DOHH2 (cell line): ENCODE measurements around the gene ADAMTSL5.

Experiments
- H3F3A ChIP-seq: fragments of 200-600 bp; sonication (generic), shearing (Covaris generic); 2 replicates; pipeline ENCODE4 v1.6.0; 2016; ENCODE audit warnings: antibody characterized with exemption, mild to moderate bottlenecking; ENCODE audit not compliant: control insufficient read depth, insufficient read depth
- H3K27ac ChIP-seq: fragments of 200-600 bp; sonication (generic); 2 replicates; pipeline ENCODE4 v1.5.1; 2014; ENCODE audit warnings: low read depth, mild to moderate bottlenecking, low read length, moderate library complexity
- H3K27me3 ChIP-seq: fragments of 200-600 bp; sonication (generic); 2 replicates; pipeline ENCODE4 v1.6.1; 2014; ENCODE audit warnings: mild to moderate bottlenecking, low read length, mixed read lengths; ENCODE audit not compliant: control insufficient read depth
- H3K36me3 ChIP-seq: fragments of 200-600 bp; sonication (generic); 2 replicates; pipeline ENCODE4 v1.6.1; 2014; ENCODE audit warnings: mild to moderate bottlenecking, low read length, moderate library complexity, mixed read lengths; ENCODE audit not compliant: control insufficient read depth
- H3K4me1 ChIP-seq: fragments of 200-600 bp; sonication (generic); 2 replicates; pipeline ENCODE4 v1.6.1; 2014; ENCODE audit warnings: mild to moderate bottlenecking, low read length, mixed read lengths; ENCODE audit not compliant: control insufficient read depth
- H3K4me2 ChIP-seq: fragments of 200-600 bp; sonication (generic); 2 replicates; pipeline ENCODE4 v1.6.0; 2014; ENCODE audit warnings: mild to moderate bottlenecking, low read length, moderate library complexity
- H3K4me3 ChIP-seq: fragments of 200-600 bp; sonication (generic); 2 replicates; pipeline ENCODE4 v1.5.1; 2014; ENCODE audit warnings: mild to moderate bottlenecking, low read length, mixed read lengths
- H3K79me2 ChIP-seq: fragments of 200-600 bp; sonication (generic); 2 replicates; pipeline ENCODE4 v1.6.1; 2014; ENCODE audit warnings: mild to moderate bottlenecking, low read length, mixed read lengths; ENCODE audit not compliant: control insufficient read depth
- H3K9me2 ChIP-seq: fragments of 200-600 bp; sonication (generic); replicated peaks from 2 replicates; pipeline ENCODE4 v1.6.1; 2014; ENCODE audit warnings: mild to moderate bottlenecking, low read length, mixed read lengths; ENCODE audit not compliant: control insufficient read depth
- H3K9me3 ChIP-seq: fragments of 200-600 bp; sonication (generic); 2 replicates; pipeline ENCODE4 v1.6.1; 2014; ENCODE audit warnings: antibody characterized with exemption, low read length, mixed read lengths; ENCODE audit not compliant: control insufficient read depth, insufficient read depth
- H4K20me1 ChIP-seq: fragments of 200-600 bp; sonication (generic); 2 replicates; pipeline ENCODE4 v1.6.0; 2014; ENCODE audit warnings: low read depth, mild to moderate bottlenecking, antibody characterized with exemption, low read length, moderate library complexity; ENCODE audit not compliant: control insufficient read depth, insufficient read depth
- EZH2phosphoT487 ChIP-seq: fragments of 200-600 bp; sonication (generic); IDR thresholded peaks from 2 replicates; pipeline ENCODE4 v1.6.1; 2017; ENCODE audit warnings: borderline replicate concordance, mild to moderate bottlenecking, antibody characterized with exemption, low read length, moderate library complexity, mixed read lengths
- TF ChIP-seq, protein P1 (sequence below): fragments of 200-600 bp; sonication (generic); IDR thresholded peaks from one replicate; pipeline ENCODE4 v1.5.1; 2014; ENCODE audit warnings: antibody characterized with exemption, mild to moderate bottlenecking, low read depth, low read length; ENCODE audit not compliant: poor library complexity, severe bottlenecking

ADAMTSL5 gene

DNA sequence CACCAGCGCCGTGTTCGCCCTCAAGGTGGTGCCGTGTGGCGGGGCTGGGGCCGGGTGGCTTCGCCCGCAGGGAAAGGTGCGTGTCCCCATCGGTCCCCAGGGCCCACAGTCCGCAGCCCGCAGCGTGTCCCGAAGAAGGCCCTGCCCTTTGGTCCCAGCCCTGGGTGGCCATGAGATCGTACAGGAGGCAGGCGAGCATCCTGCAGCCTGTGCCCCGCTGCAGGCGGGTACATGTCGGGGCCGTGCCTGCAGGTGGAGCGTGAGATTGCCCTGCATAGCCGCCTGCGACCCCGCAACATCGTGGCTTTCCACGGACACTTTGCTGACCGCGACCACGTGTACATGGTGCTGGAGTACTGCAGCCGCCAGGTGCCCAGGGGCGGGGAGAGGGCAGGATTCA, 12.5 kb upstream of the ADAMTSL5 start:
- Histone ChIP-seq H3K27me3 (no peaks in the 10 kb centered on the region), H3F3A (no peaks in the 10 kb centered on the region), H4K20me1 (no peaks in the 10 kb centered on the region), H3K36me3 (no peaks in the 10 kb centered on the region), H3K9me2 (no peaks in the 10 kb centered on the region), H3K79me2 (no peaks in the 10 kb centered on the region), H3K27ac (no peak overlapping the region), H3K9me3 (no peaks in the 10 kb centered on the region), H3K4me2 (no peak overlapping the region), H3K4me1 (no peaks in the 10 kb centered on the region), H3K4me3 (no peak overlapping the region)
- TF ChIP-seq, protein P1, sequence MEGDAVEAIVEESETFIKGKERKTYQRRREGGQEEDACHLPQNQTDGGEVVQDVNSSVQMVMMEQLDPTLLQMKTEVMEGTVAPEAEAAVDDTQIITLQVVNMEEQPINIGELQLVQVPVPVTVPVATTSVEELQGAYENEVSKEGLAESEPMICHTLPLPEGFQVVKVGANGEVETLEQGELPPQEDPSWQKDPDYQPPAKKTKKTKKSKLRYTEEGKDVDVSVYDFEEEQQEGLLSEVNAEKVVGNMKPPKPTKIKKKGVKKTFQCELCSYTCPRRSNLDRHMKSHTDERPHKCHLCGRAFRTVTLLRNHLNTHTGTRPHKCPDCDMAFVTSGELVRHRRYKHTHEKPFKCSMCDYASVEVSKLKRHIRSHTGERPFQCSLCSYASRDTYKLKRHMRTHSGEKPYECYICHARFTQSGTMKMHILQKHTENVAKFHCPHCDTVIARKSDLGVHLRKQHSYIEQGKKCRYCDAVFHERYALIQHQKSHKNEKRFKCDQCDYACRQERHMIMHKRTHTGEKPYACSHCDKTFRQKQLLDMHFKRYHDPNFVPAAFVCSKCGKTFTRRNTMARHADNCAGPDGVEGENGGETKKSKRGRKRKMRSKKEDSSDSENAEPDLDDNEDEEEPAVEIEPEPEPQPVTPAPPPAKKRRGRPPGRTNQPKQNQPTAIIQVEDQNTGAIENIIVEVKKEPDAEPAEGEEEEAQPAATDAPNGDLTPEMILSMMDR, result no peak
- TF ChIP-seq EZH2phosphoT487, result no peak

DNA sequence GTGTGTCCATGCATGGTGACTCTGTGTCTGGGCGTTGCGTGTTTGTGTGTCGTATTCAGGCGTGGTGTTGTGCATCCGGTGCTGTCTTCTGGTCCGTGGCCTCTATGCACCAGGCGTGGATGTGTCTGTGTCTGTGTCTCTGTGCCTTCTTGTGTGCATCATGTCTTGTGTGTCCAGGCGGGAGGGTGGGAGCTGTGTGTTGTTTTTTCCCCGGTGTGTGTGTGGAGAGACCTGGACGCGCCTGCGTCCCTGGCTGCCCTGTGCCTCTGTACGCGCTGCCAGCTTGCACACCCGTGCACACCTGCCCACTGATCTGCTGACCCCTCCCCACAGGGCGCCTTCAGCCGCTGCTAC, 12.1 kb upstream of the ADAMTSL5 start:
- Histone ChIP-seq H3K27me3 (no peaks in the 10 kb centered on the region), H3K9me3 (no peaks in the 10 kb centered on the region), H3K9me2 (no peaks in the 10 kb centered on the region), H3K27ac (no peak overlapping the region), H3K36me3 (no peaks in the 10 kb centered on the region), H3K79me2 (no peaks in the 10 kb centered on the region), H3K4me1 (no peaks in the 10 kb centered on the region), H3K4me2 (no peak overlapping the region), H3K4me3 (no peak overlapping the region), H4K20me1 (no peaks in the 10 kb centered on the region), H3F3A (no peaks in the 10 kb centered on the region)
- no peak for TF ChIP-seq EZH2phosphoT487
- TF ChIP-seq, protein P1, result no peak

DNA sequence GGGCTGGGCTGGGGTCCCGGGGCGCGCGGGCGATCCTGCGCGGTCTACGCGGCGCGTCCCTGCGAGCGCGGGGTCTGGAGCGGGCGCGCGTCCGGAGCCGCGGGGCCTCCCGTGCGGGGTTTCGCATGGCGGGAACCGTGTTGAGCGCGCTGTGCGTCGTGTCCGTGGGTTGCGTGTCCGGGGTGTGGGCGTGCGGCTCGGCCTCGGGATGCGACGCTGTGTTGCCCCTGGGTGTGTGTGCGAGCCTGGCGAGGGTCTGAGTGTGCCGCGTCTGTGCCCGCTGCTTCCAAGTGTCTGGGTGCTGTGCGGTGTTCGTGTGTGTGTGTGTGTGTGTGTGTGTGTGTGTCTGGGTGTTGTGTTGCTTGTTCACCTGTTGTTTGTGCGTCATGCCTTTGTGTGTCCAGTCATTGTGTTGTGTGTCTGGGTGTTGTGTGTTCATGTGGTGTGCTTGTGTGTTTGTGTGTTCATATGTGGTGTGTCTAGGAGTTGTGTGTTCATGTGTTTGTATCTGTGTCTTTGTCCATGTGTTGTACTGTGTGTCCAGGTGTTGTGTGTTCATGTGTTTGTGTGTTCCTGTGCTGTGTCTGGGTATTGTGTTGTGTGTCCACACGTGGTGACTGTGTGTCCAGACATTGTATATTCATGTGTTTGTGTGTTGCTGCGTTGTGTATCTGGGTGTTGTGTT, 11.6 kb upstream of the ADAMTSL5 start:
- Histone ChIP-seq H3K27me3 (no peaks in the 10 kb centered on the region), H3K4me1 (no peaks in the 10 kb centered on the region), H3K27ac (no peak overlapping the region), H3F3A (no peaks in the 10 kb centered on the region), H3K9me2 (no peaks in the 10 kb centered on the region), H3K4me2 (no peak overlapping the region), H3K79me2 (no peaks in the 10 kb centered on the region), H4K20me1 (no peaks in the 10 kb centered on the region), H3K9me3 (no peaks in the 10 kb centered on the region), H3K4me3 (no peak overlapping the region), H3K36me3 (no peaks in the 10 kb centered on the region)
- TF ChIP-seq, protein P1, result no peak
- no peak for TF ChIP-seq EZH2phosphoT487
